A673 (cell line): Measurements from ENCODE around the gene AGAP1. TPM values are rescaled to one million over a fixed set of nuclear protein-coding genes. Genes with fewer than 3 reads are reported as not detected.

ENCODE experiments used
- BruUV-seq: library from RNA; stranded (reverse); fragments of 400-500 nt; replicated peaks from 2 replicates; lab custom pipeline; 2021; lab: Mats Ljungman, UMichigan
- CTCF ChIA-PET: fragments of 300-600 bp; sonication (Branson Sonifier 250); formaldehyde crosslinking; loops from one replicate; lab custom pipeline; 2022; ENCODE audit warnings: antibody characterized with exemption; lab: Charles Lee
- POLR2A ChIA-PET: fragments of 300-600 bp; sonication (Branson Sonifier 250); formaldehyde crosslinking; loops from one replicate; lab custom pipeline; 2022; ENCODE audit warnings: antibody characterized with exemption; ENCODE audit not compliant: low non-redundant PET; lab: Charles Lee
- DNase-seq: peaks from one replicate; pipeline ENCODE4 v3.0.0-alpha.2; 2015; ENCODE audit warnings: low spot score
- H3K27ac ChIP-seq: fragments of 200-600 bp; sonication (generic); 2 replicates; pipeline ENCODE4 v1.5.1; 2016; ENCODE audit warnings: mixed run types, low read depth, mild to moderate bottlenecking, mixed read lengths, antibody characterized with exemption, low read length; ENCODE audit not compliant: poor library complexity, severe bottlenecking
- H3K27me3 ChIP-seq: fragments of 200-600 bp; sonication (generic); replicated peaks from 2 replicates; pipeline ENCODE4 v1.6.1; 2017; ENCODE audit warnings: mixed run types, low read depth, mild to moderate bottlenecking, mixed read lengths, antibody characterized with exemption, low read length; ENCODE audit not compliant: insufficient read depth, poor library complexity
- H3K36me3 ChIP-seq: fragments of 200-600 bp; sonication (generic); 2 replicates; pipeline ENCODE4 v1.6.1; 2016; ENCODE audit warnings: mixed run types, mild to moderate bottlenecking, mixed read lengths, antibody characterized with exemption, low read length; ENCODE audit not compliant: insufficient read depth, poor library complexity, severe bottlenecking
- H3K4me1 ChIP-seq: fragments of 200-600 bp; sonication (generic); 2 replicates; pipeline ENCODE4 v1.6.1; 2017; ENCODE audit warnings: mixed run types, mild to moderate bottlenecking, mixed read lengths, antibody characterized with exemption, low read length; ENCODE audit not compliant: insufficient read depth, poor library complexity, severe bottlenecking
- H3K4me3 ChIP-seq: fragments of 200-600 bp; sonication (generic); 2 replicates; pipeline ENCODE4 v1.5.1; 2016; ENCODE audit warnings: low read depth, mixed run types, mild to moderate bottlenecking, mixed read lengths, low read length; ENCODE audit not compliant: poor library complexity, severe bottlenecking
- H3K9me3 ChIP-seq: fragments of 200-600 bp; sonication (generic); 2 replicates; pipeline ENCODE4 v1.6.1; 2016; ENCODE audit warnings: mixed run types, low read depth, mild to moderate bottlenecking, mixed read lengths, antibody characterized with exemption, low read length; ENCODE audit not compliant: poor library complexity, severe bottlenecking
- EZH2 ChIP-seq: fragments of 200-600 bp; sonication (generic); IDR thresholded peaks from 2 replicates; pipeline ENCODE4 v1.6.1; 2017; ENCODE audit warnings: borderline replicate concordance, low read depth, mild to moderate bottlenecking, mixed read lengths, antibody characterized with exemption, low read length; ENCODE audit not compliant: poor library complexity, severe bottlenecking
- intact Hi-C: fragments of 100-400 bp; cut with micrococcal nuclease; formaldehyde crosslinking; loops from one replicate; pipeline ENCODE4 v1.10.0; 2022; ENCODE audit not compliant: unreplicated experiment
- total RNA-seq: library from RNA; stranded (reverse); gene quantifications from 2 replicates; pipeline ENCODE4 v1.2.3, GENCODE V29; 2021
- TF ChIP-seq, protein P1 (sequence below): fragments of 300-800, 200-600 bp; sonication (generic); conservative IDR thresholded peaks from 2 replicates; pipeline ENCODE4 v1.5.1; 2017; ENCODE audit warnings: low read depth, mild to moderate bottlenecking, antibody characterized with exemption, low read length, moderate library complexity, mixed read lengths

Gene AGAP1
- total RNA-seq, 1 experiment from 2014 or later, result 25.3 TPM

GRCh38 chr2:236125541-236125940 is 631.7 kb downstream of the AGAP1 start:
- H3K36me3 ChIP-seq, result no peaks in the 10 kb centered on the region
- H3K9me3 ChIP-seq, result no peaks in the 10 kb centered on the region
- no peak overlapping the region for H3K27ac ChIP-seq
- BruUV-seq, result no TSS peak
- TF ChIP-seq EZH2, result no peak
- TF ChIP-seq, protein P1, sequence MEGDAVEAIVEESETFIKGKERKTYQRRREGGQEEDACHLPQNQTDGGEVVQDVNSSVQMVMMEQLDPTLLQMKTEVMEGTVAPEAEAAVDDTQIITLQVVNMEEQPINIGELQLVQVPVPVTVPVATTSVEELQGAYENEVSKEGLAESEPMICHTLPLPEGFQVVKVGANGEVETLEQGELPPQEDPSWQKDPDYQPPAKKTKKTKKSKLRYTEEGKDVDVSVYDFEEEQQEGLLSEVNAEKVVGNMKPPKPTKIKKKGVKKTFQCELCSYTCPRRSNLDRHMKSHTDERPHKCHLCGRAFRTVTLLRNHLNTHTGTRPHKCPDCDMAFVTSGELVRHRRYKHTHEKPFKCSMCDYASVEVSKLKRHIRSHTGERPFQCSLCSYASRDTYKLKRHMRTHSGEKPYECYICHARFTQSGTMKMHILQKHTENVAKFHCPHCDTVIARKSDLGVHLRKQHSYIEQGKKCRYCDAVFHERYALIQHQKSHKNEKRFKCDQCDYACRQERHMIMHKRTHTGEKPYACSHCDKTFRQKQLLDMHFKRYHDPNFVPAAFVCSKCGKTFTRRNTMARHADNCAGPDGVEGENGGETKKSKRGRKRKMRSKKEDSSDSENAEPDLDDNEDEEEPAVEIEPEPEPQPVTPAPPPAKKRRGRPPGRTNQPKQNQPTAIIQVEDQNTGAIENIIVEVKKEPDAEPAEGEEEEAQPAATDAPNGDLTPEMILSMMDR, result no peak
- H3K4me1 ChIP-seq, result no peaks in the 10 kb centered on the region
- CTCF ChIA-PET, result no interaction called here
- H3K4me3 ChIP-seq, result no peak overlapping the region
- intact Hi-C loops, result no loop called here
- POLR2A ChIA-PET, result no interaction called here
- no peaks in the 10 kb centered on the region for H3K27me3 ChIP-seq
- no peak for DNase-seq

DNA sequence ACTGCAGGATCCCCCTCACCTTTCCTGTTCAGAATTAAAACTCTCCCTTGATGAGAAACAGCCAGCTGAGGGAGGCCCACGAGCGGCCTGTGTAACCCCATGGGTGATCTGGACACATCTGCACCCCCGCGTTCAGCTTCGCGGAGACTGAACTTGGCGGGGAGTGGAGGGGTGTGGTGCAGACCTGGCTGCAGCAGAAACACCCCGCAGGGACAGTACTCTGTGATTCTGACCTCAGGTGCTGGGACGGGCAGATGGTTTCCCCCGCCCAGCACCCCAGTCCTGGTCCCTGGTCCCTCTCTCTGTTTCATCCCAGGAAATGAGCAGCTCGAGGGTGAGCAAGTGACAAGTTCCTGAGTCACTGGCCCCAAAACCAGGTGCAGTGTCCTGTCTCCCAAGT is 633.2 kb downstream of the AGAP1 start:
- Histone ChIP-seq H3K4me3 (no peak overlapping the region), H3K27me3 (no peaks in the 10 kb centered on the region), H3K4me1 (no peaks in the 10 kb centered on the region), H3K9me3 (no peaks in the 10 kb centered on the region), H3K27ac (no peak overlapping the region), H3K36me3 (no peaks in the 10 kb centered on the region)
- ChIA-PET POLR2A (no interaction called here), CTCF (no interaction called here)
- no peak for TF ChIP-seq EZH2
- TF ChIP-seq, protein P1, result no peak
- DNase-seq, result no peak
- no TSS peak for BruUV-seq
- intact Hi-C loops, result no loop called here

DNA sequence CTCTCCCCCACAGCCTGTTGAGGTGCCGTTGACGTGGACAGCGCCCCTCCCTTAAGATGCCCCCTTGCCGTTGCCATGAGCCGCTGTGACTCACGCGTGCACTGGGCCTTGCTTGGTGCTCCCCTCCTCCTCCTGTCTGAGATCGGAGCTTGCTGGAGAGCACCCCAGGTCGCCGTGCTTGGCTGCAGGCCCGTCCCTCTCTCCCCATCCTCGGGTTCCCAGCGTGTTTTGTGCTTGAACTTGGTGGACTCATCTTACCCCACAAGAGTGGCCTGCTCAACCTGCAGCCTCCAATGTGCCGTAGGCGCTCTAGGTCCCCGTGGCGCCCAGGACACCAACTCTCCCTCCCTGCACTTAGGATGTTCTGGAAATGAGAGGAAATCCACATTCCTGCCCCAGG is 634.5 kb downstream of the AGAP1 start:
- Histone ChIP-seq H3K9me3 (no peaks in the 10 kb centered on the region), H3K36me3 (no peaks in the 10 kb centered on the region), H3K4me3 (no peak overlapping the region), H3K27me3 (no peaks in the 10 kb centered on the region), H3K27ac (no peak overlapping the region), H3K4me1 (no peaks in the 10 kb centered on the region)
- no peak for TF ChIP-seq EZH2
- TF ChIP-seq, protein P1, result no peak
- ChIA-PET POLR2A (no interaction called here), CTCF (no interaction called here)
- BruUV-seq, result no TSS peak
- DNase-seq, result no peak
- intact Hi-C loops, result no loop called here
